Esophagus muscularis mucosa (tissue), 4 donors: ENCODE data around the gene IL11. TPM values are rescaled to one million over a fixed set of nuclear protein-coding genes. Genes with fewer than 3 reads are reported as not detected.

Source experiments
- DNase-seq: peaks from one replicate; pipeline ENCODE4 v3.0.0-alpha.2; 2017; ENCODE audit errors: extremely low spot score
- H3K27ac ChIP-seq, 4 donors: fragments of 200-600 bp; sonication (generic); replicated peaks in 1 of 4; 1 replicate in 3 of 4; 2 replicates in 1 of 4; pipeline ENCODE4 v1.5.1; 2016 to 2019; ENCODE audit warnings: mild to moderate bottlenecking in 1 of 4
- H3K27me3 ChIP-seq, 4 donors: fragments of 200-600 bp; sonication (generic); one replicate each; pipeline versions ENCODE4 v1.5.1 to v1.6.0; 2016 to 2019
- H3K36me3 ChIP-seq, 4 donors: fragments of 200-600 bp; sonication (generic); one replicate each; pipeline ENCODE4 v1.5.1; 2016 to 2019
- H3K4me1 ChIP-seq, 4 donors: fragments of 200-600 bp; sonication (generic); one replicate each; pipeline ENCODE4 v1.5.1; 2016 to 2019
- H3K4me3 ChIP-seq, 4 donors: fragments of 200-600 bp; sonication (generic); 1 replicate in 2 of 4; 2 replicates in 2 of 4; pipeline ENCODE4 v1.5.1; 2016 to 2019; ENCODE audit warnings: mild to moderate bottlenecking in 4 of 4, moderate library complexity in 1 of 4
- H3K9me3 ChIP-seq, 4 donors: fragments of 200-600 bp; sonication (generic); 1 replicate in 3 of 4; 2 replicates in 1 of 4; pipeline ENCODE4 v1.5.1; 2016 to 2019
- CTCF ChIP-seq, 3 experiments: fragments of 200-600 bp in 2 of 3; fragments of 450-650 bp in 1 of 3; sonication (generic) in 2 of 3; IDR thresholded peaks; one replicate each; pipeline ENCODE4 v1.5.1; 2017 to 2019; ENCODE audit warnings: antibody characterized with exemption in 3 of 3, mild to moderate bottlenecking in 2 of 3, moderate library complexity in 1 of 3
- EP300 ChIP-seq: sonication (generic); formaldehyde crosslinking; IDR thresholded peaks from one replicate; pipeline ENCODE4 v1.6.1; 2017; ENCODE audit warnings: antibody characterized with exemption
- POLR2A ChIP-seq: fragments of 450-650 bp; IDR thresholded peaks from one replicate; pipeline ENCODE4 v1.6.1; 2017; ENCODE audit warnings: antibody characterized with exemption, moderate library complexity, mild to moderate bottlenecking, low read depth
- POLR2AphosphoS5 ChIP-seq, 2 donors: sonication (generic); formaldehyde crosslinking; IDR thresholded peaks; one replicate each; pipeline ENCODE4 v1.6.1; 2017; ENCODE audit warnings: antibody characterized with exemption in 2 of 2
- WGBS: methylation state at CpG from one replicate; pipeline ENCODE4 v1.1.5; 2018; 5-methylcytosine and 5-hydroxymethylcytosine counted together
- intact Hi-C: fragments of 100-400 bp; cut with DNase I; formaldehyde crosslinking; loops from one replicate; pipeline ENCODE4 v1.15.1; 2023
- total RNA-seq, 4 donors: library from RNA; depleted of rRNA; stranded (reverse); fragments of >200 nt; gene quantifications; one replicate each; pipeline versions ENCODE4 v1.1.0 to v1.2.1, GENCODE V29; 2016

IL11 gene
- total RNA-seq, 4 donors from 2014 or later: 0.33 to 0.34 TPM; not detected in 2

DNA sequence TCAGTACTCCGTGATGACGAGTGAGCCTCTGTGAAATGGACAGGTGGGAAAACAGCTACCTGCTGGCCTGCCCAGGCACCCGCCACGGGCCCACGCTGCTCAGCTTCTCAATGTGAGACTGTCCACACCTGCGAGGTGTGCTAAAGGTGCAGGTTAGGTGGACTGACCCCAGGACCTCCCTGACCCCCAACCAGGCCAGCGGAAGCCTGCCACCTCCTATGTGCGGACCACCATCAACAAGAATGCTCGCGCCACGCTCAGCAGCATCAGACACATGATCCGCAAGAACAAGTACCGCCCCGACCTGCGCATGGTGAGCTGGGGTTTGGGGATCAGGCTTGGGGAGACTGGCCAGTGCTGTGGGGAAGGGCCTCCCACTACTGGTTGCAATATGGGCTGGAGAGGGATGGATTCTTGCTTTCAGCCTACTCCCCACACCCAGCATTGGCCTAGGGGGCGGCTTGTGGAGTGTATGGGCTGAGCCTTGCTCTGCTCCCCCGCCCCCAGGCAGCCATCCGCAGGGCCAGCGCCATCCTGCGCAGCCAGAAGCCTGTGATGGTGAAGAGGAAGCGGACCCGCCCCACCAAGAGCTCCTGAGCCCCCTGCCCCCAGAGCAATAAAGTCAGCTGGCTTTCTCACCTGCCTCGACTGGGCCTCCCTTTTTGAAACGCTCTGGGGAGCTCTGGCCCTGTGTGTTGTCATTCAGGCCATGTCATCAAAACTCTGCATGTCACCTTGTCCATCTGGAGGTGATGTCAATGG lies 17.7 kb upstream of the IL11 start:
- Histone ChIP-seq H3K9me3 (no peaks in the 10 kb centered on the region), H3K4me3 (peak overlapping the region; percentile 71 to 87 (median 77)), H3K27me3 (no peaks in the 10 kb centered on the region), H3K27ac (peak overlapping the region in 1 of 4 donors; percentile 88), H3K36me3 (peaks cover 8 to 61% (median 48%) of the 10 kb centered on the region in 4 donors), H3K4me1 (peaks cover 47 to 79% (median 68%) of the 10 kb centered on the region in 4 donors)
- 72% methylated on average over 10 of the region's 24 CpGs for WGBS
- TF ChIP-seq POLR2AphosphoS5 (IDR thresholded peaks at IDR 0.05) (no peak), CTCF (IDR thresholded peaks at IDR 0.05) (no peak), POLR2A (no peak), EP300 (no peak)
- intact Hi-C loops: no loop called here
- no peak for DNase-seq

DNA sequence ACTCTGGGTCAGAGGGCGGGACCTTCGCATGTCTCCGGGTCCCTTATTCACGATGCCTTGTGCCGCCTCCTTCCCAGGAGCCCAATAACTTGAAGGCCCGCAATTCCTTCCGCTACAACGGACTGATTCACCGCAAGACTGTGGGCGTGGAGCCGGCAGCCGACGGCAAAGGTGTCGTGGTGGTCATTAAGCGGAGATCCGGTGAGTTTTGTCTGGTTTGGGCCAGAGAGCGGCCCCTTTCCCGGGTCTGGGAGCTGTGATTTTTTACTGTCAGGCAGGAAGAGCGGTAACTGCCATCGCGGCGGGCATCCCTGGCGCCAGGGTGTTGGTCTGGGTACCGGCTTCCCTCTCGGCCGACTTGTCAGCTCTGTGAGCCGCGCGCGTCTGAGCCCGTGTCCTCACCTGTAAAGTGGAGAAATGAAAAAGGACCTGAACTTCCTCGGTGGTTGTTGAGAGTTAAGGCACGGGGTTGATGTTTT lies 16.3 kb upstream of the IL11 start:
- Histone ChIP-seq H3K27ac (peak overlapping the region; percentile 88 to 94 (median 90)), H3K4me3 (peak overlapping the region; percentile 71 to 87 (median 77)), H3K27me3 (no peaks in the 10 kb centered on the region), H3K9me3 (no peaks in the 10 kb centered on the region), H3K4me1 (peaks cover 47 to 73% (median 65%) of the 10 kb centered on the region in 4 donors), H3K36me3 (peaks cover 8 to 51% (median 44%) of the 10 kb centered on the region in 4 donors)
- 5% methylated on average over 22 of the region's 33 CpGs for WGBS
- DNase-seq: no peak
- no peak for TF ChIP-seq CTCF (IDR thresholded peaks at IDR 0.05)
- TF ChIP-seq POLR2AphosphoS5 (IDR thresholded peaks at IDR 0.05): no peak
- TF ChIP-seq POLR2A: no peak
- no peak for TF ChIP-seq EP300
- intact Hi-C loops: no loop called here

- WGBS: 0% methylated on average over 52 of the region's 68 CpGs
- Histone ChIP-seq H3K27ac (peak within 1 kb of the TSS; percentile 88 to 94 (median 90)), H3K27me3 (no peaks in the 10 kb centered on the region), H3K4me1 (peaks cover 47 to 67% (median 60%) of the 10 kb centered on the region in 4 donors), H3K9me3 (no peaks in the 10 kb centered on the region), H3K36me3 (peaks cover 8 to 45% (median 40%) of the 10 kb centered on the region in 4 donors), H3K4me3 (peak within 1 kb of the TSS; percentile 71 to 87 (median 77))
- intact Hi-C loops: no loop called here
- peak; percentile 100 for DNase-seq
- peak; percentile 98 for TF ChIP-seq POLR2A
- TF ChIP-seq EP300: no peak
- no peak for TF ChIP-seq CTCF (IDR thresholded peaks at IDR 0.05)
- peak; percentile 100 for TF ChIP-seq POLR2AphosphoS5 (IDR thresholded peaks at IDR 0.05)
These were observed 15.6 kb upstream of the IL11 start, which contains the start of gene RPL28 for GRCh38 chr19:55385724-55386492. RPL28 (plus strand) TSS chr19:55385932; CDS start chr19:55386358, 426 bp downstream.

GRCh38 chr19:55384920-55385723 lies 14.9 kb upstream of the IL11 start:
- peaks cover 47 to 61% (median 55%) of the 10 kb centered on the region in 4 donors for H3K4me1 ChIP-seq

More at GRCh38 chr19:55384920-55385723, 14.9 kb upstream of the IL11 start:
- H3K27me3 ChIP-seq: no peaks in the 10 kb centered on the region
- H3K4me3 ChIP-seq: peak overlapping the region; percentile 71 to 87 (median 77)
- 11% methylated on average over 26 of the region's 34 CpGs for WGBS
- intact Hi-C loops: loop anchor here (5.0 kb wide), 2 partner anchors 43 to 83 kb away; no protein-coding TSS in a partner anchor
- H3K27ac ChIP-seq: peak overlapping the region; percentile 88 to 94 (median 90)
- H3K36me3 ChIP-seq: peaks cover 8 to 37% (median 34%) of the 10 kb centered on the region in 4 donors
- no peak for TF ChIP-seq POLR2AphosphoS5 (IDR thresholded peaks at IDR 0.05)
- no peak for TF ChIP-seq CTCF (IDR thresholded peaks at IDR 0.05)
- TF ChIP-seq EP300: no peak
- no peak for TF ChIP-seq POLR2A
- DNase-seq: peak; percentile 99
- H3K9me3 ChIP-seq: no peaks in the 10 kb centered on the region
